Femur (tissue), 1 donor: ENCODE measurements around the gene NXNL1.

ENCODE experiments used
- DNase-seq: peaks from one replicate; pipeline ENCODE4 v3.0.0-alpha.2; 2017

The NXNL1 gene

DNA sequence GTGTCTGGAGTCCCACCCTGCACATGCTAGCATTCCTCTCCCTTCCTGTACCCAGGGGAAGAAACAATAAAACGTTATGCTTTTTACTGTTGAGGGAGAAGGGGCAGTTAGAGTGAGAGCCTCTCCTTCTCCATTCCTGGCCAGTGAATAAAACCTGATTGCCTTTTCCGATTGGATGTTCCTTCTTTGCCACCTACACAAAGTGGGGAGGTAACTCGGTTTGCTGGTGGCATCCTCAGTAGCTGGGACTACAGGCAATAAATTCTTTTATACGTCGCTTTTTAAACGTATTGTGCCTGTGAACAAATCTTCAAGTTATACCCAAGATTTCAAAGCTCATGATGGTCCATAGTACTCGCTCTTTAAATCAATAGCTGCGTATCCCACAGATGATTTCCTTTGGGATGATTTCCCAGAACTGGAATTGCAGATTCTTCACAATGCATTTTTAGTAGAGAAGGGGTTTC, 41.5 kb downstream of the NXNL1 start:
- no peak for DNase-seq

DNA sequence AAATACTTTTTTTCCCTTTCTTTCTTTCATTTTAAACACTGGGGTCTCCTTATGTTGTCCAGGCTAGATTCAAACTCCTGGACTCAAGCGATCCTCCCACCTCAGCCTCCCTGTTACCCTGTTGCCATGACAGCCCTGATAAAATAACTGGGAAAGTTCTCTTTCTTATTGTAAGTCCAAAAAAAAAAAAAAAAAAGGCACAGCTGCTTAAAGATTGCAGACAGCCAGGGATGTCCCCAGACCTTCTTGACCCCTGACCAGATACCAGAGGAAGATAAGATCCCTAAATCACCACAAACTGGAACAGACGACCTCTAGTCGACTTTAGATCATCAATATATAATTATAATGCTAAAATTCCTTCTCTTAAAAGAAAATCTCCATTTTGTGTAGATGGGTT, 42.0 kb downstream of the NXNL1 start:
- no peak for DNase-seq

DNA sequence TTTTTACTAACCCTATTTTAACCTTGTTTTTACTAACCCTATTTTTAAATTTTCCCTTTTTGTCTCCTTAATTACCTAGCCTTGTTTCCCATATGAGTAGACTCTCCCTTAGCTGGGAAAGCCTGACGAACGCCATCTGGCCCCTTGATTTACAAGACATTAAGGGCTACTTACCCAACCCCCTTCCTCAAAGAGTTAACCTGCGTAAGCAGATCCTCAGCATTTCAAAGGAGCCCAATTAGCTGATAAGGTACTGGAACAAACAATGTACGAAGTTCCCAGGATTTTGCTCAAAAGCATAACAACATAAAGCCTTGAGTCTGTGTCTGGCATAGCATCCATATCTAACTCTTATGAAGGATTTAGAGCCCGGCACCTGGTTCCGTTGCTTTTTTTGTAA, 45.6 kb downstream of the NXNL1 start:
- DNase-seq = no peak

DNA sequence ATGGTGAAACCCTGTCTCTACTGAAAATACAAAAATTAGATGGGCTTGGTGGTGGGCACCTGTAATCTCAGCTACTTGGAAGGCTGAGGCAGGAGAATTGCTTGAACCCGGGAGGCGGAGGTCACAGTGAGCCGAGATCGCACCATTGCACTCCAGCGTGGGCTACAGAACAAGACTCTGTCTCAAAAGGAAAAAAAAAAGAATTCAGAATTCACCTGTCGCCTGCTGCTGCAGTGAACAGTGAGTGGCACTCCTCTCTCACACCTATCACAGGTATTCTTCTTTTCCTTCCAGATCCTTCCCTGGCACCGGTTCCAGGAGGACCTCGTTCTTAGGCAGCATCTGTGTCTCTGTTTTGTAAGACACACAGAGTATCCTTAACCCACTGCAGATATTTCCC, 46.6 kb downstream of the NXNL1 start:
- DNase-seq = no peak

DNA sequence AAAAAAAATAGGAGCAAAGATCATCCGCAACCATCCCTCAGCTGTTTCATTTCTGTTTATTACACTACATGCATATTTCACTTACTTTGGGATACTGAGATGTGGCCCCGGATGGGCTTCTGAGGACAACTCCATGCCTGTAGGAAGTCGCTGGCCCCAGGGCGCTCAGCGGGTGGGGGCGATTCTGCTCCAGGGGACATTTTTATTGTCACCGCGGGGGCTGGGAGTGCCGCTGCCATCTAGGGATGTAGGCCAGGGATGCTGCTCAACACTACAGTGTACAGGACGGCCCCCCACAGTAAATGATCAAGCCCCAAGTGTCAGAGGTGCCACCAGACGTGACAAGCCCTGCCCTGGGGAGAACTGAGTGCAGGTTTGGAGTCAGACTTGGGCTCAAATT, 48.9 kb downstream of the NXNL1 start:
- DNase-seq = no peak

DNA sequence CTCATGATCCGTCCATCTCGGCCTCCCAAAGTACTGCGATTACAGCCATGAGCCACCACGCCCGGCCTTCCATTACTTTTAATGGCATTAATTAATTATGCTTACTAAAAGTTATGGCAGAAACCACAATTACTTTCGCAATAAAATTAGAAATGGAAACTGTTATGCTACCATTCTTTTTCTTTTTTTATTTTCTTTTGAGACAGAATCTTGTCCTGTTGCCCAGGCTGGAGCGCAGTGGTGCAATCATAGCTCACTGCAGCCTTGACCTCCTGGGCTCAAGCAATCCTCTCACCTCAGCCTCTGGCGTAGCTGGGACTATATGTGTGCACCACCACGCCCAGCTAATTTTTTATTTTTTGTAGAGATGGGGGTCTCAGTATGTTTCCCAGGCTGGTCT, 50.7 kb downstream of the NXNL1 start:
- no peak for DNase-seq

DNA sequence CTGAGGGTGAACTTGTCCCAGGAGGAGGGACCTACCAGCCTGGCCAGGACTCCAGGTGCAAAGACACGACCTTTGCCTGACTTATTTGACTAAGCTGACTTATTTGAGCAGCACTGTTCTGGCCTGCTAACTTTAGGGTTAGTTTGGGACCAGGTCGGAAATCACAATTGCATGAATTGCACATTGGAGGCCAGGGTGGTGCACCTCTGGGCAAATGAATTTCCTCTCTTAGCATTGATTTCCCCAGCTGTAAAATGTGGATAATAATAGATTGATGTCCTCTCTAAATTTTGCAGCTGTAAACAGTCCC, 53.9 kb downstream of the NXNL1 start:
- DNase-seq = no peak

DNA sequence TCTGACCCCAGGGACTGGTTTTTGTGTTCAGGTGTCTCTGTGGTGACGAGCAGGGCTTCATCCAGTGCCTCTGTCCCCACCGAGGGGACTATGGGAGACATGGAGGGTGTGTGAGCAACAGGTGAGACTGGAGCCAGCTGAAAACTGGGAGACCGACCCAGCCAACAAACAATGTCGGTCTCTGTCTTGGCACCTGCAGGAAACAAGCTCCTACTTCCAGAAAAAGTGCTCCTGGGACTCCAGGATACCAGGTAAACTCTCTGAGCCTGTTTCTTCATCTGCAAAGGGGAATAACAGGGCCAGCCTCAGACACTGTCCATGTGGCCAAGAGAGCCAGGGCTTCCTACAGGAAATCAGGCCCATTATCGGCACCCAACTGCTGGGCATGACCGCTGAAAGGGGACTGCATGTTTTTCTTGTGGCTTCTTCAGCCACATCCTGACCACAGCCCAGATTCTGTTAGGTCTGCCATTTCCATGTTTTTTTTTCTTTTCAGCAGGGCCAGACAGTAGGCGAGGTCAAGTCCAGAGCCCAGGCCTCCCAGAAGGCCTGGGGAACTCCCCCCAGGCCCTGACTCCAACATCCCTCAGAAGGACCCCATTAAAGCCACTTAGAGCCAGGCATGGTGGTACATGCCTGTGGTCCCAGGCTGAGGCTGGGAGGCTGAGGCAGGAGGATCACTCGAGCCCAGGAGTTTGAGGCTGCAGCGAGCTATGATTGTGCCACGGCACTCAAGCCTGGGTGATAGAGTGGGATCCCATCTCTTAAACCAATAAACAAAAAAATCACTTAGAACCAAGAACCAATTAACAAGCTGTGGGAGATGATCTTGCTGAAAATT, 54.5 kb downstream of the NXNL1 start:
- peak; percentile 67 for DNase-seq
